GM18502 (cell line): Measurements from ENCODE around the gene ADM2.

Source experiments
- ATAC-seq: cut with Tn5 transposase; IDR thresholded peaks from one replicate; pipeline ENCODE4 v1.9.1; 2021; ENCODE audit warnings: mild to moderate bottlenecking; ENCODE audit not compliant: unreplicated experiment, poor library complexity

Gene ADM2

GRCh38 chr22:50465066-50465930 lies 16.0 kb upstream of the ADM2 start:
- no peak for ATAC-seq

GRCh38 chr22:50467341-50467740 lies 14.0 kb upstream of the ADM2 start:
- no peak for ATAC-seq

- no peak for ATAC-seq
Observed at GRCh38 chr22:50467773-50468440, 13.4 kb upstream of the ADM2 start.

GRCh38 chr22:50468626-50469025 lies 12.7 kb upstream of the ADM2 start:
- ATAC-seq: no peak

GRCh38 chr22:50469377-50470305 lies 11.7 kb upstream of the ADM2 start:
- peak; percentile 68 for ATAC-seq

GRCh38 chr22:50470491-50470890 lies 10.9 kb upstream of the ADM2 start:
- no peak for ATAC-seq

GRCh38 chr22:50471197-50471847 lies 10.0 kb upstream of the ADM2 start:
- no peak for ATAC-seq

- no peak for ATAC-seq
Observed at GRCh38 chr22:50471962-50472361, 9.4 kb upstream of the ADM2 start.

GRCh38 chr22:50473088-50473487 lies 8.3 kb upstream of the ADM2 start:
- ATAC-seq: no peak

- no peak for ATAC-seq
Observed at GRCh38 chr22:50473855-50474671, 7.3 kb upstream of the ADM2 start.

- peak; percentile 73 for ATAC-seq
Observed at GRCh38 chr22:50474710-50475651, 6.4 kb upstream of the ADM2 start, which contains the start of gene SBF1. Gene SBF1 (minus strand): TSS chr22:50475035. CDS start chr22:50474840, 195 bp downstream.

GRCh38 chr22:50475652-50476002 lies 5.7 kb upstream of the ADM2 start:
- no peak for ATAC-seq

GRCh38 chr22:50476868-50477267 lies 4.5 kb upstream of the ADM2 start:
- no peak for ATAC-seq

GRCh38 chr22:50477923-50478322 lies 3.4 kb upstream of the ADM2 start:
- no peak for ATAC-seq

- no peak for ATAC-seq
Observed at GRCh38 chr22:50479721-50480120, 1.6 kb upstream of the ADM2 start.

- ATAC-seq: no peak
Observed at GRCh38 chr22:50481045-50481439, 301 bp upstream of the ADM2 start.

GRCh38 chr22:50482107-50483074 lies 1.0 kb downstream of the ADM2 start:
- no peak for ATAC-seq
